HG02798 (cell line): ENCODE measurements around the gene TOM1.

Source experiments
- ATAC-seq: cut with Tn5 transposase; IDR thresholded peaks from one replicate; pipeline ENCODE4 v1.9.1; 2021; ENCODE audit warnings: mild to moderate bottlenecking; ENCODE audit not compliant: unreplicated experiment, poor library complexity

The TOM1 gene

DNA sequence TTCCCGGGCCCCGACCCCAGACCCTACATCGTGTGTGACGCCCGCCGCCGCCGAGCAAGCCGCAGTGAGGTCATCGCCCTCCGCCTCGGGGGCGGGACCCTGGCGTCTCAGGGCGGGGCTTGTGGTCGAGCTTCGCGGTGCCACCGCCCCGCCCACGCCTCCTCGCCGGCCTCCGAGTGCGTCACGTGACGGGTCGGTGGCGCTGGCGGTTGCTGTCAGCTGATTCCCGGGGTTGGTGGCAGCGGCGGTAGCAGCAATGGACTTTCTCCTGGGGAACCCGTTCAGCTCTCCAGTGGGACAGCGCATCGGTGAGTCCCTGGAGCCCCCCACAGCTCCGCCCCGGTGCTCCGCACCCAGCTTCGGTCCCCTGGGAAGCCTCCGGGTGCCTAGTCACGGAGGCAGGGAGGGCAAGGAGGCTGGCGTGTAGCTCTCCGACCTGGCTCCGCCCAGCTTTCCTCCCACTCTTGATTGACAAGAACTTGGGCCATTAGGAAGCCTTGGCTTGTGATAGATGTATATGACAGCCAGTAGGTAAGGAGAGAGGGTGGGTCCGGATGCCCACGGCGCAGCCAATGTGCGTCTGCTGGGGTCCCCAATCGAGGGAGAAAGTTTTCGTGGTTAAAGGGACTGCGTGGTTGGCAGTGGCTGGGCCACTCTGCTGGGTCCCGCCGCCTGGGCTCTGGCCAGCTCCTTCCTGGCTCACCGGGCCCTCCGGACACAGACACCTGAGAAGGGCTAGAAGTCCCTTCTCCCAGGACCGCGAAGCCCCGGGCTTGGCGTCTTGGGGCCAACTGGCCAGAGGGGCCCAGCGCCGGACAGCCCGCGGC is at the start of gene TOM1:
Gene TOM1 (plus strand): TSS at position 222 of the 827 bp plus-strand sequence. CDS start 35 bp downstream, at position 257.
- peak; percentile 96 for ATAC-seq

DNA sequence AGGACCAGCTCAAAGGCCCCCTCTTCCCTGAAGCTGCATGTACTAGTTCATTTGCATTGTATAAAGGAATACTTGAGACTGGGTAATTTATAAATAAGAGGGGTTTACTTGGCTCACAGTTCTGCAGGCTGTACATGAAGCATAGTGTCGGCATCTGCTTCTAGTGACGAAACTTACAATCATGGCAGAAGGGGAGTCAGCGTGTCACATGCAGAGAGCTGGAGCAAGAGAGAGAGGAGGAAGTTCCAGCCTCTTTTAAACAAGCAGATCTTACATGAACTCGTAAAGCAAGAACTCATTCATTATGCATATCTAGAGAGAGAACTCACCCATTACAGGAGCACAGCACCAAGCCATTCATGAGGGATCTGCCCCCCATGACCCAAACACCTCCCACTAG is 49.5 kb upstream of the TOM1 start:
- no peak for ATAC-seq

DNA sequence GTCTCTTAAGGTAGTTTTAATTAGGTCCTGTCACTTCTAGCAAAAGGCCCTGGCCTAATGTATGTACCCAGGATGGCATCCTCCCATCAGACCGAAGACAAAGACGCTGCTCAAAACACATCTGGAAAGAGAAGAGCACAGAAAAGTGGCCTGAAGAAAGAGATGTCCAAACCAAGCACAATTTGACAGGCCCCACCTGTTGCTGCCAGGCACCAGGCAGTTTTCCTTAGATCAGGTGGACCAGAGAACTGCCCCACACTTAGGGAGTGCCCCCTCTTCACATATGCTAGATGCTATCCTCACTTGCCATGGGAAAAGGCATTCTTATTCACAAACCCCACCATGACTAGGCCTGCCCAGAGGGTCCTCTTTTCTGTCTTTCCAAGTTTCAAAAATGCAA is 45.7 kb upstream of the TOM1 start:
- ATAC-seq, result no peak

DNA sequence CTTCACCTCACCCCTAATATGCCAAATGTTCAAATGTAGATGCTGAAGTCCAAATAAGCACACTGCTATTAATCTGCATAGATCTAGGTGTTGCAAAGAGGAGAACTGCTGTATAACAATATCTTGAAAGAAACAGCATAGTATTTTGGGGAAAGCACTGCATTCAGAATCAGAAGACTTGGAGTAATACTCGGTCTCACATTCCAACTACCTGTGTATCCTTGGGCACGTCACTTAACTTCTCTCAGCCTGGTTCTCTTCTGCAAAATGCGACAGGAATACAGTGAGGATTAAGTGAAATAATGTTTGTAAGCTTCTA is 42.7 kb upstream of the TOM1 start:
- ATAC-seq, result peak; percentile 16

DNA sequence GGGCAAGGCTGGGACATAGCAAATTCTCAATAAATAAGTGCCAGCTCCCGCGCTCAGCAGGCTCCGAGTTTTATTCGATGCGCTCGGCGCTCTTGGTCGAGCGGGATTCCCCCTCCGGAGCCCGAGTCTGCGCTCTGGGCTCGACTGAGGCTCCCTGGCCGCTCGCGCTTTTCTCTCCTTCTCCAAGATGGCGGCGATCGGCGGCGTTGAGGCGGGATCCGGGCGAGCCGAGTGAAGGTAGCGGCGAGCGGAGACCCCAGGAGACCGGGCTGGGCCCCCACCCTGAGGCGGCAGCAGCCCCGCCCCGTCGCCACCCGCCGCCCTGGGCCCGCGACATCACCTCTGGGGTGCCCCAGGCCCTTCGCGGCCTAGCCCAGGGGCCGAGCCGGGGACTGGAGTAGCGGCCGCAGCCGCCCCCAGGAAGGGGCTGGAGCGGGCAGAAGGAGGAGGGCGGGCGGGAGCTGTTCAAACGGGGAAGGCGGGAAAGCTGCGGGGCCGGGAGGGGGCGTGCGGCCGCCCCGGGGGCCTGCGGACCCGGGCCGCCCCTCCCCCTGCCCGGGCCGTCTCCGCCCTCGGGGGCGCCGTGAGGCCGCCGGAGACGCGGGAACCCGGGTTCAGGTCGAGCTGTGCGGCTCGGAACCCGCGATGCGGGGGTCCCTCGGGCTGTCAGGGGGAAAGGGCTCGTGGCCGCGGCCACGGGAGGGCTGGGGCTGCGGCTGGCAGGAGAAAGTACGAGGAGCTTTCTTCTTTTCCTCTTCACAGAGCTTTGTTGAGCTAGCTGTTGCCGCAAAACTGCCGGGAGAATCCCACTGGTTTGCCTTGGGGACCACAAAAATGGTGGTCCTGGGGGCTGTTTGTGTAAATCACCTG is 42.1 kb upstream of the TOM1 start, which contains the start of gene HMGXB4:
Gene HMGXB4 (plus strand): TSS at position 173 of the 870 bp plus-strand sequence. CDS start 4,898 bp downstream, outside the sequence.
- ATAC-seq, result peak; percentile 88

DNA sequence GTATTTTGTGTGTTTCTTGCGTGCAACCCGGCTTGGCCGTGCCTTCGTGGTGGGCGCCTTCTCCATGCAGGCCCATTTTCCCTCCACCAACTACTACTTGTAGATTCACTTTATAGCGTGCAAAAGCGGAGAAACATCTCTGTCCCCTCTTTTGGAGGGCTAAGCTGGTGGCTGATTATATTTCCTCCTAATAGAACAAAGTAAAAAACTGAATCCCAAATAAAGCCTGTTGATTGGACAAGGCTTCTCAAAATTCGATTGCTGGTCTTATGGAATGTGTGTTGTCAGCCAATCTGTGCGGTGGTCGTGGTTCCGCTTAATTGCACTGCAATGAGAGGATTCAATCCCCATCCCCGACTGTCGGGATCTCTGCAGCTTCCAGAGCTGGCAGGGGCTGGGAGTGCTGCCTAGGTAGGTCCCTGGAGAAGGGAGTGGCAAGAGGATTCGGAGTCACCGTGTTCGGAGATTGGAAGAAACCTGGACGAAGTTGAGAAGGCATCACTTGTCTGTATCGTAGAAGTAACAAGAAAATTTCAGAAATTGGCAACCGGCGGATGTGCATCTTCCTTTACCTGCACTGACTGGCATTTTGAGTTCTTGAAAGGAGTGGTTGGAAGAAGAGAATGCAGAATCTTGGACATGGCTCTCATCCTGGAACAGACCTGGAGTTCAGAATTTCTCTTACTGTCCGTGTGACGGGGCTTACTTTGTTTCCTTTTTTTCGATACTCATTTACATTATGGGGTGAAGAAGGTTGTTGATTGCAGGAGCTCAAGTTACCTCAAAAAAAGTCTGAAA is 41.3 kb upstream of the TOM1 start:
- no peak for ATAC-seq

DNA sequence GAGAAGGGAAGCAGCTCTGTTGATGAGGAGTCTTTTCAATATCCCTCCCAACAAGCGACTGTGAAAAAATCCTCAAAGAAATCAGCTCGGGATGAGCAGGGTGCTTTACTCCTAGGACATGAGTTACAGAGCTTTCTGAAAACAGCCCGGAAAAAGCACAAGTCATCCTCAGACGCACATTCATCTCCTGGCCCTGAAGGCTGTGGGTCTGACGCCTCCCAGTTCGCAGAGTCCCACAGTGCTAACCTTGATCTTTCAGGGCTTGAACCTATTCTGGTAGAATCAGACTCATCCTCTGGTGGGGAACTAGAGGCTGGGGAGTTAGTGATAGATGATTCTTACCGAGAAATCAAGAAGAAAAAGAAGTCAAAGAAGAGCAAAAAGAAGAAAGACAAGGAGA is 34.7 kb upstream of the TOM1 start:
- ATAC-seq, result no peak

DNA sequence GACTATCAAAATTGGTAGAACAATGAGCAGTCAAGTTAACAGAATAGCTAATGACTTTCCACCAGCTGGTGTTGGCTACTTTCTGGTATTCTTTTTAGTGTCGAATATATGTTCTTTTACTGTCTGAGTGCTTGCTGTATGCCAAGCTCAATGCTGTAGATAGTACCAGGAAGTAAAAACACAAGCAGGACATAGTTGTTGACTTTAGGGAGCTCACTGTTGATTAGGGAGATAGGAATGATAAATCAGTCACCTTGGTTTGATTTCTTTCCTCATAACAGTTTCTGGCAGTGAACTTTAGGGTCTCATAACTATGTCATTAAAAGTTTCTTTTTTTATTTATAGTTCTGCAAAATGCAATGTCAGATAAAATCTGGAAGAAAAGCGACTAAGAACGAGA is 33.4 kb upstream of the TOM1 start:
- no peak for ATAC-seq

DNA sequence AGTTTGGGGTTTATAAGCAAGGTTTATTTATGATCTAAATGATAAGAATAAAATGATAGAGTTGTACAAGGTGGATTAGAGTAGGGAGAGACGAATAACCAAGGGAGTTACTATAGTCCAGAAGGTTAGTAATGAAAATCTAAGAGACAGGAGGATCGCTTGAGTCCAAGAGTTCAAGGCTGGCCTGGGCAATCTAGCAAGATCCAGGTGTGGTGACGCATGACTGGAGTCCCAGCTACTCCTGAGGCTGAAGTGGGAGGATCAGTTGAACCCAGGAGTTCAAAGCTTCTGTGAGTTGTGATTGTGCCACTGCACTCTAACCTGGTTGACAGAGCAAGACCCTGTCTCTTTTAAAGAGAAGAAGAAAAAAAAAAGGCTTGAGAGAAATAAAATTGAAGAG is 30.1 kb upstream of the TOM1 start:
- no peak for ATAC-seq

DNA sequence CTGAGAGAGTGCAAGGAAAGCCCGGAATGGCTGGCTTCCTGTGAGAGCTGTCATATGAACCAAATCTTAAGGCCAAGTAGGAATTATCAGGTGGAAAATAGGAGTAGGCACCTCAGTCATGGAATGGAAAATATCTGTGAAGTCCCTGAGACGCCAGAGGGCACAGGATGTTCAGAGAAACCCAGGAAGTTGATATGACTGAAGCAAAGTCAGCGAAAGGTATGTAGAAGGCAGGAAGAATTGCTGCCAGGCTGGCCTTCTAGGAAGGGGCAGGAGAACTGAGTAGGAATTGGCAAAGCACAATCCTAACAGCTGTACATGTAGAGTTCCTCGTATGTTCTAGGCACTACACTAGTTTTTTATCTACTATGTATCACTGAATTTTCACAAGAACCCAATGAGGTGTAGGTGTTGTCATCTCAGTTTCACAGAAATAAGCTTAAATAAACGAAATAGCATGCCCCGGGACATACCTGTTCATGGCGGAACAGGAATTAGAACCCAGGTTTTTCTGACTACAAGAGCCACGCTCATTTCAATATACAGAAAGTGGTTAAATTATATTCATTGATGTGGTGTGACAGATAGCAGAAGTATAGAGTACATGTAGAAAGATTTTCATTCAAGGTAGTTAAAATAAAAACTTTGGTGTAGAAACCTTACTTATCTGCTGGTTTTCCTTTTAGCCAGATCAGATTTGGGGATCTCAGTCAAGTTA is 25.4 kb upstream of the TOM1 start:
- ATAC-seq, result no peak

DNA sequence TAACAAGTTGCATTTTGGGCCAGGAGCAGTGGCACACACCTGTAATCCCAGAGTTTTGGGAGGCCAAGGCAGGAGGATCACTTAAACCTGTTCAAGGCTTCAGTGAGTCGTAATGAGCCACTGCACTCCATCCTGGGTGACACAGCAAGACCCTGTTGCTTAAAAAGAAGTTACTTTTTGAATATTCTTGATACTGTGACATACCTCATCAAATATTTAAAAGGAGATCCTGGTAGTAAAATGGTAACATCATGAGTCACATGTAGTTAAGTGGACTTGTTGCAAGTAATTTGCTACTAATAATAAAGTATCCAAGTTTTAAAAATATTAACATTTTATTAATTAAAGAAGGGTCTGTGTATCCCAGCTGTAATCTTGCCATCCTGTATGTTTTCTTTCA is 24.1 kb upstream of the TOM1 start:
- ATAC-seq, result no peak

DNA sequence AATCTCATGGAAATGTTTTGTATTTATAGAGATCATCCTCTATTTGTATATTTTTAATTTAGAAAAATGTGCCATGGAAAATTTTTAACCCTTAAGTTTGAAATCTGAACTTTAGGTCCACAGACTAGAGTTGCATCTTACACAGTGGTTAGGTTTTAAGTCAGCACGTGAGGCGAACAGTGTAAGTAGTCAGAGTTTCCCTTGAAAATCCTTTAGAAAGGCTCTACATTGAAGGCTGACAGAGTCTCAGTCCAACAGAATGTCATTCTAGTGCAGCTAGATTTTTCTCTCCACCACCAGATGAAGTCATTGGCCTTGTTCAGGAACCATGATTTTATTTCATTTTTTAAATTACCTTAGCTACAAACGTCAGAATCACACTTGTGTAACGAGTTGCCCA is 23.7 kb upstream of the TOM1 start:
- ATAC-seq, result no peak

DNA sequence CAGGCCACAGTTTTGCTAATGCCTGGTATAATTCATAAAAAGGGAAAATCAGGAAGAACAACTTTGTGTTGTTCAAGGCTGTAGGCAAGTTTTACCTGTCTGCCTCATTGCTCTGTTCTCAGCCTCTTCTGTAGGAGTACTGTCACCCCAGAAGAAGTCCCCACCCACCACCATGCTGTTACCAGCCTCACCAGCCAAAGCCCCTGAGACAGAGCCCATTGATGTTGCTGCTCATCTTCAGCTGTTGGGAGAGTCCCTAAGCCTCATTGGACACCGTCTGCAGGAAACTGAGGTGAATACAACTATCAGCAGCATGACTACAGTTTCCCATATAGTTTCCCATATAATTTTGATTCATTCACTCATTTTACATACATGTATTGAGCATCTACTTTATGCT is 11.6 kb upstream of the TOM1 start:
- no peak for ATAC-seq

DNA sequence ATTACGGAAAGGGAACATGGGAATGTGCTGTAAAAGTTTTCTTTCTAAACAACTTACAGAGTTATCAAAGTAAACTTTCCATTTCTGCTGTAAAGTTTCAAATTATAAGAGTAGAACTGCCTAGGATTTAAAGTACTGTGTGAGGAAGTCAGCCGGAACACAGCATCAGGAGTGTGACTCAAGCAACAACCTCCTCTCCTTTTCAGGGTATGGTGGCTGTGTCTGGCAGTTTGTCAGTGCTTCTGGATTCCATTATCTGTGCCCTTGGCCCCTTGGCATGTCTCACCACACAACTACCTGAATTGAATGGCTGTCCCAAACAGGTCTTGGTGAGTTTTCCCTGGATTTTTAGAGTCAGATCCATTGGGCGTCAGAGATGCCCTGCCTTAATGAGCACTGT is 6.9 kb upstream of the TOM1 start:
- ATAC-seq, result no peak

DNA sequence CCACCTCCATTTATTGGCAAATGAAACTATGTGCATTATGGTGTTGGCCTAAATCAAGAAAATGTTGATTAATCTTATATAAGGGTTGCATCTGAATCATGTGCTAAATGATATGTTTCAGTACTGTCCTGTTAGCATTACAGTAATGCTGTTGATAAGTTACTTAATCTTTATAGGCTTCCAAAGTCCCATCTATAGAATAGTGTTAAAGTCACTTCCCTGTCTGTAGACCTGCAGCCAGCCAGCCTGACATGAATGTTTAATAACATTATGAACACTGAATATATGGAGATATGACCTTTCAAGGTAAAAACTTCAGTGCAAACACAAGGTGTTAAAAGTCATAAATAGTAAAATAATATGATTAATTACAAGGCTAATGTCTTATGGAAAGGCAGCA is 3.6 kb upstream of the TOM1 start:
- ATAC-seq, result no peak

DNA sequence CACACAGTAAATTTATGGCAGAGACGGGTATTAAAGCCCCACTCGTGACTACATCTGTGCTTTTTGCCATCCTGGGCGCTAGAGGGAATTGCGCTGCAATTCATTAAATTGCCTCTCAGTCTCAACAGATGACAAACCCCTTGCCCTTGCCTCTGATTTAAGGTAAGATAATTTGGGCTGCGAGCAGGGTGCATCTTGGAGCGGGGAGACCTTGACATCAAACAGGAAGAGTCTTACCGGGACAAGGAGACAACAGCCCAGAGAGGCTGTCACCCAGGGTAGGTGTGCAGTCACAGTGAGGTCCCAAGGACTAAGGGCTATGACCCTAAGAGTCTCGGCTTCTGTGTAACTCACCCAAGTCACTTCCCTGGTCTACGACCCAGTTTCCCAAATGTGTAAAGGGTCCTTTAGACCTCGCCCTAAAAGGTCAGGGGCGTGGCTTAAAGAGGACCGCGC is 449 bp upstream of the TOM1 start:
- no peak for ATAC-seq

DNA sequence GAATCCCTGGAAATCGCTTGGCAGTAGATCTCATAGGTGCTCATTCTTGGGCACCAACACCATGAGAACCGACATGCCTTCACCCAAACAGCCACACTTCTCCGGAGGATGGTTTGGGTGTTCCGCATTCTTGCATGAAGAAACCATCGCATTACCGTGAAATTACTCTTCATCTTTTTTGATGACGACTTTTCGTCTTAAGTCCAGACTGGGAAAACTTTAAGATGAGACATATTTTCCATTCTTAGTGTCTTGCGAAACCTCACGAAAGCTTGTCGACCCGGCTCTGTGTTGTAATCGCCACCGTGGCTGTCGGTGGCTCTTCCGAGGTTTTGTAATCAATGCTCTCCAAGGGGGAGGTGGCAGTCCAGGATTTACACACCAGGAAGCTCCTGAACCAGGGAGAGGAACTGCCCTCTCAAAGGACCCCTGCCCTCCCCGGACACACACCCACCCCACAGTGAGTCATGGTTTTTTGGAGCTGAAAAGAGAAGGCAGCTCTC is 1.7 kb downstream of the TOM1 start:
- no peak for ATAC-seq

DNA sequence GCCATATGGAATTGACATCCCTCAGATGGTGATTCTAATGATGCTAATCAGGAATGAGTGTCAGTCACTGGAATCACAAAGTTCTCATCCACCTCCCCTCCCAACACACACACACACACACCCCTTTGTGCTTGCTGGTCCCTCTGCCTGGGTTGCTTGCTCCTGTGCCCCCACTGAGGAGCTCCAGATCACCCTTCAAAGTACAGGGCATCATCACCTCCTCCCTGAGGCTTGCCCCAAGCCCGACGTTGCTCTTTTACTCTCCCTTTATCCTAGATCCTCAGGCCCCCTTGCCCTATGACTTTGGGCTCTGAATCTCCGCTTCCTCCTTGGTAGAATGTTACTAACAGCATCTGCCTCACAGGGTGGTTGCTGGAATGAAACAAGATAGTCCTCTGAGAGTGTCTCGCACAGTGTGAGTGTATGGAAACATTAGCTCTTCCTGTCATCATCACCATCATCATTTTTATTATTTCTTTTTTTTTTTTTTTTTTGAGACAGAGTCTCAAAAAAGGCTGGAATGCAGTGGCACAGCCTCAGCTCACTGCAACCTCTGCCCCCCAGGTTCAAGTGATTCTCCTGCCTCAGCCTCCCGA is 3.4 kb downstream of the TOM1 start:
- no peak for ATAC-seq

DNA sequence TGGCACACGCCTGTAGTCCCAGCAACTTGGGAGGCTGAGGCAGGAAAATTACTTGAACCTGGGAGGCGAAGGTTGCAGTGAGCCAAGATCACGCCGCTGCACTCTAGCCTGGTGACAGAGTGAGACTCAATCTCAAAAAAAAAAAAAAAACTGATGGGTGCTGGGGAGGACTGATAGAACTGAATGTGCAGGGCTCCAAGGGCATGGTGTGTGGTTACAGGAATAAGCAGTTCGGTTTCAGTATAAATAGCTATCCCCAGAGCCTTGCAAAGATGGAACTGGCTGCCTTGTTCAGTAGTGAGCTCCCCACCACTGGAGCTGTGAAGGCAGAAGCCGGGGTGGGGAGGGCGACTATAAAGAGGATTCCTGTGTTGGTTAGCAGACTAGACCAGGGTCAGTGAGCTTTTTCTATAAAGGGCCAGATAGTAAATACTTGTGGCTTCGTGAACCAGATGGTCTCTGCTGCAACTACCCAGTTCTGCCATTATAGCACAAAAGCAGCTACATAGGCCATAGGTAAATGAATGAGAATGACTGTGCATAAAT is 5.9 kb downstream of the TOM1 start:
- no peak for ATAC-seq
